CD14-positive monocyte (primary cell): ENCODE results near the gene TFPT. TPM values are rescaled to one million over a fixed set of nuclear protein-coding genes. Genes with fewer than 3 reads are reported as not detected.

Source experiments
- DNase-seq, 3 donors: peaks; one replicate each; pipeline ENCODE4 v3.0.0-alpha.2; 2011 to 2022
- H2AFZ ChIP-seq: 2 replicates; pipeline ENCODE4 v1.6.0; 2012; ENCODE audit warnings: mild to moderate bottlenecking, low read depth, low read length, inconsistent platforms; ENCODE audit not compliant: insufficient read depth, poor library complexity, severe bottlenecking
- H3K27ac ChIP-seq, 2 donors: 1 replicate in 1 of 2; 2 replicates in 1 of 2; pipeline ENCODE4 v1.5.1; 2012 to 2013; ENCODE audit warnings: low read length in 2 of 2, control low read depth in 1 of 2, inconsistent platforms in 1 of 2, low read depth in 1 of 2, mild to moderate bottlenecking in 1 of 2
- H3K27me3 ChIP-seq, 2 donors: one replicate each; pipeline versions ENCODE4 v1.6.0 to v1.6.1; 2011 to 2013; ENCODE audit warnings: low read length in 2 of 2; ENCODE audit not compliant: control insufficient read depth in 2 of 2, insufficient read depth in 2 of 2
- H3K36me3 ChIP-seq, 2 donors: replicated peaks in 1 of 2; 1 replicate in 1 of 2; 2 replicates in 1 of 2; pipeline versions ENCODE4 v1.5.1 to v1.6.1; 2012 to 2013; ENCODE audit warnings: low read length in 2 of 2, control low read depth in 1 of 2, inconsistent platforms in 1 of 2, mild to moderate bottlenecking in 1 of 2; ENCODE audit not compliant: insufficient read depth in 2 of 2, control insufficient read depth in 1 of 2
- H3K4me1 ChIP-seq, 2 donors: 1 replicate in 1 of 2; 2 replicates in 1 of 2; pipeline versions ENCODE4 v1.5.1 to v1.6.1; 2012 to 2013; ENCODE audit warnings: low read length in 2 of 2, control low read depth in 1 of 2, inconsistent platforms in 1 of 2, mild to moderate bottlenecking in 1 of 2, moderate library complexity in 1 of 2; ENCODE audit not compliant: insufficient read depth in 2 of 2, control insufficient read depth in 1 of 2
- H3K4me2 ChIP-seq: replicated peaks from 2 replicates; pipeline ENCODE3; 2012; ENCODE audit warnings: low read length, moderate library complexity, mild to moderate bottlenecking; ENCODE audit not compliant: poor library complexity, severe bottlenecking; ENCODE audit errors: extremely low read depth
- H3K4me3 ChIP-seq, 3 experiments: fragments of 200-600 bp in 1 of 3; sonication (generic) in 1 of 3; replicated peaks in 1 of 3; 1 replicate in 2 of 3; 2 replicates in 1 of 3; pipeline ENCODE4 v1.5.1; 2011 to 2013; ENCODE audit warnings: low read length in 3 of 3, mild to moderate bottlenecking in 3 of 3, control low read depth in 2 of 3, low read depth in 2 of 3, inconsistent platforms in 1 of 3, moderate library complexity in 1 of 3
- H3K79me2 ChIP-seq: 2 replicates; pipeline ENCODE4 v1.6.0; 2012; ENCODE audit warnings: mild to moderate bottlenecking, control low read depth, inconsistent platforms, low read length, moderate library complexity; ENCODE audit not compliant: insufficient read depth
- H3K9ac ChIP-seq: 2 replicates; pipeline ENCODE4 v1.6.0; 2017; ENCODE audit warnings: low read length, mild to moderate bottlenecking; ENCODE audit not compliant: insufficient read depth, poor library complexity, severe bottlenecking
- H3K9me3 ChIP-seq, 2 donors: replicated peaks in 1 of 2; 1 replicate in 1 of 2; 2 replicates in 1 of 2; pipeline versions ENCODE4 v1.5.1 to v1.6.1; 2012 to 2013; ENCODE audit warnings: low read length in 2 of 2, control low read depth in 1 of 2; ENCODE audit not compliant: control insufficient read depth in 1 of 2, insufficient read depth in 1 of 2
- H4K20me1 ChIP-seq: 2 replicates; pipeline ENCODE4 v1.6.0; 2012; ENCODE audit warnings: mild to moderate bottlenecking, low read length, control low read depth, moderate library complexity; ENCODE audit not compliant: insufficient read depth
- H3K27ac Mint-ChIP-seq, 7 donors: one replicate each; pipeline ENCODE4 v1.8.0; 2020; ENCODE audit warnings: mild to moderate bottlenecking in 7 of 7, mixed read lengths in 7 of 7, moderate library complexity in 6 of 7, inconsistent platforms in 2 of 7
- H3K27me3 Mint-ChIP-seq, 3 donors: one replicate each; pipeline ENCODE4 v1.8.0; 2021 to 2022; ENCODE audit warnings: low read depth in 3 of 3, mild to moderate bottlenecking in 3 of 3, mixed read lengths in 3 of 3, moderate library complexity in 3 of 3, inconsistent platforms in 1 of 3
- H3K36me3 Mint-ChIP-seq, 2 donors: one replicate each; pipeline ENCODE4 v1.8.0; 2020; ENCODE audit warnings: mixed read lengths in 2 of 2, inconsistent platforms in 1 of 2, mild to moderate bottlenecking in 1 of 2
- H3K4me1 Mint-ChIP-seq: one replicate; pipeline ENCODE4 v1.8.0; 2020; ENCODE audit warnings: mild to moderate bottlenecking, mixed read lengths
- H3K4me3 Mint-ChIP-seq, 2 donors: one replicate each; pipeline ENCODE4 v1.8.0; 2020; ENCODE audit warnings: mild to moderate bottlenecking in 2 of 2, mixed read lengths in 2 of 2, moderate library complexity in 1 of 2
- H3K9me3 Mint-ChIP-seq, 7 donors: one replicate each; pipeline ENCODE4 v1.8.0; 2020 to 2022; ENCODE audit warnings: mixed read lengths in 7 of 7, mild to moderate bottlenecking in 6 of 7, moderate library complexity in 6 of 7, inconsistent platforms in 2 of 7
- CTCF ChIP-seq: fragments of 200-600 bp; IDR thresholded peaks from one replicate; pipeline ENCODE4 v1.8.0; 2022; ENCODE audit warnings: antibody characterized with exemption, mild to moderate bottlenecking
- WGBS: methylation state at CpG from one replicate; pipeline ENCODE4 v1.1.5; 2013; ENCODE audit warnings: missing lambda C conversion rate; ENCODE audit not compliant: insufficient coverage; 5-methylcytosine and 5-hydroxymethylcytosine counted together
- intact Hi-C, 2 donors: fragments of 100-400 bp; cut with micrococcal nuclease; formaldehyde crosslinking; loops; one replicate each; pipeline versions ENCODE4 v1.15.0 to v1.15.1; 2023
- polyA plus RNA-seq, 3 donors: library from polyadenylated mRNA; depleted of rRNA in 1 of 3; unstranded in 2 of 3; stranded (reverse) in 1 of 3; fragments of 300-500 nt in 2 of 3; fragments of >200 nt in 1 of 3; fragmentation: Illumina TruSeq in 2 of 3; gene quantifications; 1 replicate in 2 of 3; 2 replicates in 1 of 3; pipeline ENCODE4 v1.2.3, GENCODE V29; 2012 to 2021

The TFPT gene
- polyA plus RNA-seq, 3 donors: 7.0 to 11.5 (median 9.5) TPM

GRCh38 chr19:54151362-54152035 lies 36.0 kb upstream of the TFPT start:
- Histone ChIP-seq H3K27ac (no peak overlapping the region), H3K36me3 (peaks cover 92 to 99% of the 10 kb centered on the region in 2 donors), H3K79me2 (peaks cover 8% of the 10 kb centered on the region), H3K4me2 (no peak overlapping the region), H4K20me1 (peaks cover 82% of the 10 kb centered on the region), H3K4me3 (no peak overlapping the region), H3K9me3 (no peaks in the 10 kb centered on the region), H2AFZ (no peak overlapping the region), H3K4me1 (no peaks in the 10 kb centered on the region), H3K9ac (no peak overlapping the region), H3K27me3 (no peaks in the 10 kb centered on the region)
- Mint-ChIP-seq H3K4me3 (no peak overlapping the region), H3K27ac (peak overlapping the region in 4 of 7 donors; percentile 11 to 64 (median 23)), H3K9me3 (no peaks in the 10 kb centered on the region), H3K4me1 (no peaks in the 10 kb centered on the region), H3K27me3 (peaks cover 0 to 2% (median 0%) of the 10 kb centered on the region in 3 donors), H3K36me3 (peaks cover 81 to 94% of the 10 kb centered on the region in 2 donors)
- intact Hi-C loops: no loop called here
- no peak for TF ChIP-seq CTCF
- WGBS: 91% methylated on average over 23 of the region's 23 CpGs
- no peak for DNase-seq

- no peak overlapping the region for H3K4me3 ChIP-seq
- H3K36me3 ChIP-seq: peaks cover 92 to 99% of the 10 kb centered on the region in 2 donors
- H4K20me1 ChIP-seq: peaks cover 82% of the 10 kb centered on the region
- H2AFZ ChIP-seq: no peak overlapping the region
- Mint-ChIP-seq H3K4me3 (no peak overlapping the region), H3K27ac (peak overlapping the region in 4 of 7 donors; percentile 4 to 82 (median 56)), H3K4me1 (no peaks in the 10 kb centered on the region), H3K27me3 (peaks cover 0 to 2% (median 0%) of the 10 kb centered on the region in 3 donors), H3K9me3 (no peaks in the 10 kb centered on the region), H3K36me3 (peaks cover 85 to 95% of the 10 kb centered on the region in 2 donors)
- 87% methylated on average over 12 of the region's 12 CpGs for WGBS
- TF ChIP-seq CTCF: no peak
- intact Hi-C loops: no loop called here
- H3K27ac ChIP-seq: no peak overlapping the region
- H3K9me3 ChIP-seq: no peaks in the 10 kb centered on the region
- no peaks in the 10 kb centered on the region for H3K79me2 ChIP-seq
- H3K4me1 ChIP-seq: no peaks in the 10 kb centered on the region
- H3K9ac ChIP-seq: no peak overlapping the region
- H3K4me2 ChIP-seq: no peak overlapping the region
- no peaks in the 10 kb centered on the region for H3K27me3 ChIP-seq
- DNase-seq: no peak
These were observed 33.8 kb upstream of the TFPT start for GRCh38 chr19:54149021-54149812.
